Measurements from ENCODE around the gene LIPT2. TPM values are rescaled to one million over a fixed set of nuclear protein-coding genes. Genes with fewer than 3 reads are reported as not detected.

The LIPT2 gene
- polyA plus RNA-seq, 5 donors, result 3.1 to 5.4 (median 5.1) TPM

- DNase-seq, result peak in 1 of 2 donors; percentile 56
Observed at GRCh38 chr11:74466916-74467885, 26.3 kb downstream of the LIPT2 start, which contains the start of gene KCNE3. KCNE3 (minus strand) TSS chr11:74467549; CDS start chr11:74457563, 9,986 bp downstream.

- no peak for DNase-seq
Observed at GRCh38 chr11:74465291-74465708, 28.2 kb downstream of the LIPT2 start.

GRCh38 chr11:74464746-74465145 is 28.8 kb downstream of the LIPT2 start:
- no peak for DNase-seq

GRCh38 chr11:74463216-74463615 is 30.3 kb downstream of the LIPT2 start:
- no peak for DNase-seq

GRCh38 chr11:74462631-74463030 is 30.9 kb downstream of the LIPT2 start:
- no peak for DNase-seq

- DNase-seq, result peak; percentile 69 to 74
Observed at GRCh38 chr11:74462009-74462408, 31.5 kb downstream of the LIPT2 start.

- no peak for DNase-seq
Observed at GRCh38 chr11:74460481-74461154, 32.9 kb downstream of the LIPT2 start.

- no peak for DNase-seq
Observed at GRCh38 chr11:74460065-74460464, 33.5 kb downstream of the LIPT2 start.

- DNase-seq, result no peak
Observed at GRCh38 chr11:74459584-74459983, 33.9 kb downstream of the LIPT2 start.

GRCh38 chr11:74457356-74457755 is 36.2 kb downstream of the LIPT2 start:
- DNase-seq, result no peak

GRCh38 chr11:74453373-74453975 is 40.0 kb downstream of the LIPT2 start:
- no peak for DNase-seq

GRCh38 chr11:74452366-74452765 is 41.2 kb downstream of the LIPT2 start:
- DNase-seq, result no peak

- no peak for DNase-seq
Observed at GRCh38 chr11:74450318-74450717, 43.2 kb downstream of the LIPT2 start.

- DNase-seq, result peak; percentile 66 to 73
Observed at GRCh38 chr11:74449369-74449931, 44.1 kb downstream of the LIPT2 start.

- DNase-seq, result no peak
Observed at GRCh38 chr11:74447720-74448119, 45.8 kb downstream of the LIPT2 start.

- no peak for DNase-seq
Observed at GRCh38 chr11:74446532-74446938, 47.0 kb downstream of the LIPT2 start.

- DNase-seq, result no peak
Observed at GRCh38 chr11:74444173-74444826, 49.2 kb downstream of the LIPT2 start.

GRCh38 chr11:74443071-74443864 is 50.3 kb downstream of the LIPT2 start:
- no peak for DNase-seq

- DNase-seq, result no peak
Observed at GRCh38 chr11:74442636-74443035, 50.9 kb downstream of the LIPT2 start.

Measured in right lung (tissue), 5 donors.